NCI-H1930 (cell line): ENCODE data around the gene FAS.

Source experiments
- DNase-seq, 2 experiments: peaks; one replicate each; lab custom pipeline; 2025; lab: John Stamatoyannopoulos, UW

The FAS gene

DNA sequence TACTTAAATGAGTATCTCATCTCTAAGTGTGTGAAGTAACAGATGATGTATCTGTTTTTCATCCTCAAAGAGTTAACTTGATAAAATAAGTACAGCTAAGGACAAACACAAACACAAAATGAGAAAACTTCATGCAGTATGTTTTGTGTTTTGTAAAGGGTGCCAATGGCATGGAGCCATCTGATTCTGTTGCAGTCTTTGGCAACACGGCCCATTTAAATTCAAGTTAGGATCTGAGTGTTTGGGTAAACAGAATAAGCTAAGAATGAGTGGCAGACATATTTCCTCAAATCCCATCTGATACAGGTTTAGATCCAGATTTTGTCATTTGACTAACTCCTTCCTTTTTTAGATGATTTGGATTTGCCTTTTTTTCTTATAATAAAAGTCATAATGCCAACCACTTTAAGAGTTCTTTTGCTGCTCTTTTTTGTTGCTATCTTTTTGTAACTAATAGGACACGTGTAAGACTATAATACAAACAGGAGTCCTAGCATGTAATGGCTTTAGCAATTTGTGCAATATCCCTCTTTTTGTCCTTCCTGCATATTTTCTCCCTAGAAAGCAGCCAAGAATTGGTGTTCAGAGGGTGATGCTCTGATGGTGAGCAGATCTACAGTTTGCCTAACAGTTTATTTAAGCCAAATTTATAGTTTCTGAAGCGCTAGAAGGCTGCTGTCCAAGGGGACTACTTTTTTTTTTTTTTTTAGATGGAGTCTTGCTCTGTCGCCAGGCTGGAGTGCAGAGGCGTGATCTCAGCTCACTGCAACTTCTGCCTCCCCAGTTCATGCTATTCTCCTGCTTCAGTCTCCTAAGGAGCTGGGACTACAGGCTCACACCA is 19.2 kb upstream of the FAS start:
- no peak for DNase-seq

DNA sequence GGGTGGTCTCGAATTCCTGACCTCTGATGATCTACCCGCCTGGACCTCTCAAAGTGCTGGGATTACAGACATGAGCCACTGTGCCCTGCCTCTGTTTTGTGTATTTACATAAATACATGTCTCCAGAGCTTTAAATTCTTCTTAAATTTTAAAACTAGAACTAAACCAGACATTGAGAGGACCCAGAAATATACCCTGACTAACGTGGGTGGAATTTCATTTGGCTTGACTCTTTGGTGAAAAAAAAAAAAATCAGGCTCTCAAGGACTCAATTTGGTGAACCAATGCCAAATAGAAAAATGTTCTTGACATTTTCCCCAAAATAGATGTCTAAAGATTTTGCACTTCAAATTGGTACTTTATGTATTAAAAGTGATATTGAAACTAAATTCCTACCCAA is 16.6 kb upstream of the FAS start:
- no peak for DNase-seq

DNA sequence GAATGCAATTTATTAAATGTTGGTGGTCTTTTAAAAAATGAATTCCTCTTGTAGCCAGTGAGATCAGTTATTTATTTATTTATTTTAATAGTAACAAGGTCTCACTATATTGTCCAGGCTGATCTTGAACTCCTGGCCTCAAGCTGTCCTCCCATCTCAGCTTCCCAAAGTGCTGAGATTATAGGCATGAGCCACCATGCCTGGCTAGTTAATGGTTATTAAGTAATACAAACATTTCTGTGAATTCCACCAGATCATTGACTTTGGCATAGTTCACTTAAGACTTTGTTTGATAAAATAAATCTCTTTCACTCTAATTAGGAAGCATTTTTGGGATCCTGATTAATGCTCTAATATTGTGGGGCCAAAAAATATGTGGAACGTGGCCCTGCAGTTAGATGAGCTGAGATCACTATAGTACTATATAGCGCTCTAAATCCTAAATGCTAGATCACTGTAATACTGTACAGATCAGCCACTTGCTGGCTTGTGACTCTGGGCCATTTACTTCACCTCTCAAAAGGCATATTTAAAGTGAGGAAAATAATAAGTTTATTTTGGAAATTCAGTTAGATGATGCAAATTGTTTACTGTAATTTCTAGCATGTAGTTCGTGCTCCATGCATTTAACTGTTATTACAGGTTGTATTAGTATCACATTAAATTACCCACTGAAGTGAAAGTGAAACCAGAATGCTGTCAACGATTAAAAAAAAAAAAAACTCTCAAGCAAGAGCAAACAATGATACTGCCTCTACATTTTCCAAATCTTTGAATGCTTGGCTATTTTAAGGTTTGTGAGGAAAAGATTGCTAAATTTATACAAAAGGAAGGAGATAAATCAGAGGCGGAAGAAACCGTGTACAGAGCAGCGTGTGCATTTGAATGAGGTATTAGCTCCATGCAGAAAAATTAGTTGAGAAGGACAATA is 15.9 kb upstream of the FAS start:
- DNase-seq, result no peak

DNA sequence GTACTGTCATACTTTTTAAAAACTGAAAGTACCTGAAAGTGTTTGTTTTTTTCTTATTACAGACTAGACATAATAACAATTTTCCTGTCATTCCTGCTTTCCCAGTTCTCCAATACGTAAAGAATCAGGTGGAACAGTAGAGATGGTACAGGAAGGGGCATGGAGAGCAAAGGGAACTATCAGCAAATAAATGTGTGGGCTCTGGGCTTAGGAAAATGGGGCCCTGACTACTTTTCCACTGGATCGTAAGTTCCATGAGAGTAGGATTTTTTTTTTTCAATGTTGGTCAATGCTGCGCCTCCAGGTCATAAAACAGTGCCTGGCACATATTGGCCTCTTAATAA is 15.2 kb upstream of the FAS start:
- no peak for DNase-seq

- no peak for DNase-seq
Measured at GRCh38 chr10:88978463-88978862, 12.1 kb upstream of the FAS start.

DNA sequence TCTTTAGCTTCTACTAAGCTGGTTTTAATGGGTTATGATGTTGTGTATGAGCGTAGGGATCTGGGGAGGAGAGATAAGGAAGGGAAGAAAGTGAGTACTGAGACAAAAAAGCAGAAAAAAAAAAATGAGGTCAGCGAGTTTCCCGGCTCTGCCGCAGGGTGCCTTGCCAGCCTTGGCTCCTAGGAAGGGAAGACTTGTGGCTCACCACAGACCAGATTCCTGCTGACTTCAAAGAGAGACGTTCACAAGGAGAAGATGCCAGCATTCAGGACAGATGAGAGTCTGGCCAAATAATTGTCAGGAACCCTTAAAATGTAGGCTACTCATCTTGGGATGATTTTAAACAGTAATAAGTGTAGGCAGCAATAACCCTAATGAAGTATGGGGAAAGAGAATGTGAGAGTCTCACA is 11.4 kb upstream of the FAS start:
- no peak for DNase-seq

DNA sequence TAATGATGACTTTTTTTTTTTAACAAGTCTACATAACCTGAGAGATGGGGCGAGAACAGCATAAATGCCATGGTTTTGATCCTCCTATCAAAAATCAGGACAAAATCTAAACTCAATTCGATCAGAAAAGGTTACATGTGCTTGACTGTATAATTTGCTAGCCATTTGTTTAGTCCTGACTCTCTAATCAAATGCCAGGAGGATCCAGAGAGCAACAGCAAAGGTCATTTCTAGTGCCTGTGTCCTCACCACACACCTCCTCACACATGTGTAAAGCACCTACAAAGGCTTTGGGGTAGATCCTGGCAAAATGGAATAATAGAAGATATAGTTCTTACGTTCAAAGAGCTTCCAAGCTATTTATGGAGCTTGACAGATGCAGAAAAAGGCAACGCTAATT is 11.0 kb upstream of the FAS start:
- no peak for DNase-seq

- no peak for DNase-seq
Measured at GRCh38 chr10:88980247-88980646, 10.4 kb upstream of the FAS start.

- no peak for DNase-seq
Measured at GRCh38 chr10:88980800-88981199, 9.8 kb upstream of the FAS start.

DNA sequence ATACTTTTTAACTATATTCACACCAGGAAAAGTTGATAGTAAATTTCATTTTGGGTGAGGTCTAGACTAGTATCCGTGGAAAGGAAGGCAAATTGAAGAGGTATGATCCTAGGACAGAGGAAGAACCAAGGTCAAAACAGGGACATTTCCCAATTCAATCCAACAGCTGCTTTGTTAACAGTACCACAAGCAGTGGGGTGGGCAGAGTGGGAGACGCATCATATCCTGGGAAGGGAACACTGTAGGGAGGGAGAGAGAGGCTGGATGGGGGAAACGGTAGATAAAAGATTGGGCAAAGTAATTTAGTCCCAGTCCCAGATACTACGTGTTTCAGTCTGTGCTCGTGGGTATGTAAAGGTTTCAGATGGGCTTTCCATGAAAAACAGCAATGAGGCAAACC is 9.2 kb upstream of the FAS start:
- DNase-seq, result no peak

GRCh38 chr10:88982366-88982765 is 8.2 kb upstream of the FAS start:
- DNase-seq, result no peak

DNA sequence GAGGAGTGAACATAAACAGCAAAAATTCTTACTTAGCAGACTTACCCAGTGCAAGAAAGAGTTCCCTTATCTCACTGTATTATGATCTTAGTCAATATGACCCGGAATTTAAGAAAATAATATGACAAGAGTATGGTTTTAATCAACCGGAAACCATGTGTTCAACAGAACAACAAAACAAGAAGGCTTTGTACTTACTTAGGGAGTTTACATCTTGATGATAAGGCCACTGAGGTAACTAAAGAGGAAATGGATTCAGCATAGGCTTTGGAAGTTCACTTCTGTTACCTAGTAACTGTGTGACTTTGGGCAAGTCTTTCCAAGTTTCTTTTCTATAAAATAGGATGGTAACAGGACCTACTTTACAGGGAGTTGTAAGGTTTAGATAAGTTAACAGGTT is 7.4 kb upstream of the FAS start:
- DNase-seq, result no peak

DNA sequence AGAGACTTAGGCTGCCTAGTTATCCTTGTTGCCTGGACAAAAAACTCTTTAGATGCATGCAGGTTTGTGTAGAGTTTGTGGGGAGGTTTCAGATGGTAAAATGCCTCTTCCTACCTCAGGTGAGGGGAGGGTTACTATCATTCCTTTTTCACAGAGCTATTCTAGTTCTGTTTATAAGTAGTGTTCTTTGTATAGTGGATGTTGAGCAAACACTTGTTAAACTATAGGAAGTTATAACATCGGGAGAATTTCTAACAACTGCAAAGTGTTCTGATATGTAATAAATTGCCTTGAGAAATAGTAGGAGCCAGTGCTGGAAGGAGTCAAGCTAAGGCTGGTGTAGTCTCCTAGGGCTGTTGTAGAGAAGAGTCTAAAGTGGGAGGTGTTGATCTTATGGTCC is 6.7 kb upstream of the FAS start:
- no peak for DNase-seq

GRCh38 chr10:88984525-88984924 is 6.1 kb upstream of the FAS start:
- DNase-seq, result no peak

GRCh38 chr10:88986549-88987242 is 3.9 kb upstream of the FAS start:
- DNase-seq, result no peak

- no peak for DNase-seq
Measured at GRCh38 chr10:88987243-88987725, 3.3 kb upstream of the FAS start.

DNA sequence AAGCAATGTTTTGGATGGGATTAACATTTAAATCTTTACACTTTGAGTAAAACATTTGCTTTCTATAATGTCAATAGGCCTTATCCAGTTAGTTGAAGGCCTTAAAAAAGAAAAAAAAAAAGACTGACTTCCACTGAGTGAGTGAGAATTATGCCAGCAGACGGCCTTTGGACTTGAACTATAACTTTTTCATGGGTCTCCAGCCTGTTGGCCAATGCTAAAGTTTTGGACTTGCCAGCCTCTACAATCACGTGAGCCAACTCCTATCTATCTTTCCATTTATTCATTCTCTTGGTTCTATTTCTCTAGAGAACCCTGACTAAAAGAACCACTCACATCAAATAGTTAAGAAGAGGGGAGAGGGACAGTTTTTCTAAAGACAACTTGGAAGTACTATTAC is 2.8 kb upstream of the FAS start:
- no peak for DNase-seq

DNA sequence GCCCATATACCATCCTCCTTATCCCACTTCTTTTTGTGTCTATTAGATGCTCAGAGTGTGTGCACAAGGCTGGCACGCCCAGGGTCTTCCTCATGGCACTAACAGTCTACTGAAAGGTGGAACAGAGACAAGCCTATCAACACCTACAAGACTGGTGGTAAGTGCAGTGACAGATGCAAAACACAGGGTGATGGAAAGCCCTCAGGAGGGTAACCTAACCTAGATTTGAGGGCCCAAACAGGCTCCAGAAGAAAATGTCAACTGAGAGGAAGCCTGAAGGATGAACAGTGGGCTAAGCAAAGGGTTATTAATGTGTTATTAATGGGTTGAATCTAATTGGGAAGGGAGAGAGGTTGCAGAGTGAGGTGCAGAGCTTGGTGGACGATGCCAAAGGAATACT is 1.2 kb upstream of the FAS start:
- no peak for DNase-seq

DNA sequence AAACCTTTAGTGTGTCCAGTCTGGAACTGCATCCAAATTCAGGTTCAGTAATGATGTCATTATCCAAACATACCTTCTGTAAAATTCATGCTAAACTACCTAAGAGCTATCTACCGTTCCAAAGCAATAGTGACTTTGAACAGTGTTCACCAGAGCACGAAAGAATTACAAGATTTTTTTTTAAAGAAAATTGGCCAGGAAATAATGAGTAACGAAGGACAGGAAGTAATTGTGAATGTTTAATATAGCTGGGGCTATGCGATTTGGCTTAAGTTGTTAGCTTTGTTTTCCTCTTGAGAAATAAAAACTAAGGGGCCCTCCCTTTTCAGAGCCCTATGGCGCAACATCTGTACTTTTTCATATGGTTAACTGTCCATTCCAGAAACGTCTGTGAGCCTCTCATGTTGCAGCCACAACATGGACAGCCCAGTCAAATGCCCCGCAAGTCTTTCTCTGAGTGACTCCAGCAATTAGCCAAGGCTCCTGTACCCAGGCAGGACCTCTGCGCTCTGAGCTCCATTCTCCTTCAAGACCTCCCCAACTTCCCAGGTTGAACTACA is 694 bp upstream of the FAS start:
- no peak for DNase-seq

DNA sequence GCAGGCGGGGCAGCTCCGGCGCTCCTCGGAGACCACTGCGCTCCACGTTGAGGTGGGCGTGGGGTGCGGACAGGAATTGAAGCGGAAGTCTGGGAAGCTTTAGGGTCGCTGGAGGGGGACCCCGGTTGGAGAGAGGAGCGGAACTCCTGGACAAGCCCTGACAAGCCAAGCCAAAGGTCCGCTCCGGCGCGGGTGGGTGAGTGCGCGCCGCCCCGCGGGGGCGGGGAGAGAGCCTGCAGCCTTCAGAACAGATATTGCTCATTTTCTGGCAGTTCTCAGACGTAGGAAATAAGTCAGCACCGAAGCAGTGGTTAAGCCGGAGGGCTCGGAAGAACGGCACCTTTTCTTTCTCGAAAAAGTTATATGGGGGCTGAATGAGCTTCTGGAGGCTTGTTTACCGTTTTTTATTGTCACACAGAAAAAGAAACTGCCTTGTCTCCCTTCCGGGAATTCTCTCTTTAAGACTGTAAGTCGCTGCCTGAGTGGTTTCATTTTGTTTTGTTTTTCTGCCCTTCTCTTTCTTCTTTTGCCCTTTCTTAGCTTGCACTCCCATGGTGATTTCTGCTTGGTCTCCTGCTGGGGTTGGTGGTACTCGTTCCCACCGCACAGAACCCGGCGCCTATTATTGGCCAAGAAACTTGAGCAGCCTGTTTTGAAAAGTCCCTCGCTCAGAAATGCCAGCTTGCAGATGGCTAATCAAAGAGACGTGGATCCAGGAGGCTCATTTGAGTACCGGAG is 732 bp downstream of the FAS start:
- DNase-seq, result no peak

DNA sequence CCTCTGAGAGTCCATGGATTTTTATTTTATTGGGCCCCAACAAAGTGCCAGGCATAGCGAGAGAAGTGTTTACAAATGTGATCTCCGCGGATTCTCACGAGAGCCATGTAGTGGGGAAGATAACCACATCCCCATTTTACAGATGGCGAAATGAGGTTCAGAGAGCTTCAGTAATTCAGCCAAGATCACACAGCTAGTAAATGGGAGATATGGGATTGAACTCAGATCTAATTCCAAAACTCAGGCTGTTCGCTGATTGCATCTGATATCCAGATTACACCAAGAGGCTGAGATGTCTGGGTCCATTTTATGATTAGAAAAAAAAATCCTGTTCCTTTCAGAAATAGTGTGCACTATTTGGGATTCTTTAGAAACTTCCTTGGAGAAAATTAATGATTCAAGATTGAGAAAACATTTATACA is 1.3 kb downstream of the FAS start:
- no peak for DNase-seq
